ENCODE data around the gene NUP93.

NUP93 gene

GRCh38 chr16:56823081-56823733, 93.3 kb downstream of the NUP93 start:
- DNase-seq: no peak

DNA sequence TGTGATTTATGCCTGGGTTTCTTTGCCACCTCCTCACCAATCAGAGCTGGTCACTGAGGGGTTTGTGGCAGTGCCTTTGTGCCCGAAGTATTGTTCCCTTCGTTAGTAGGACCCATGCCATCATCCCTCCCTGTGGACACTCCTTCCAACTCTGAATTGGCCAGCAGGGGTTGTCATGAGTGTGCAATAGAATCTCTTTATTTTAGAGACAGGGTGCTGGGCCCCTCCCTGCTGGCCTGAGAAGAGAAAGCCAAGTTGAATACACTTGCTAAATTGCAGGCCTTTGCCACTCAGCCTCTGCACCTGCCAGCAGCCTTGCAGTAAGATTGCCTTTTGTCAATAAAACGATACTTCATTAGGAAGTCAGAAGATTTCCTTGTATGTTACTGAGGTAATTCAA, 94.4 kb downstream of the NUP93 start:
- no peak for DNase-seq

DNA sequence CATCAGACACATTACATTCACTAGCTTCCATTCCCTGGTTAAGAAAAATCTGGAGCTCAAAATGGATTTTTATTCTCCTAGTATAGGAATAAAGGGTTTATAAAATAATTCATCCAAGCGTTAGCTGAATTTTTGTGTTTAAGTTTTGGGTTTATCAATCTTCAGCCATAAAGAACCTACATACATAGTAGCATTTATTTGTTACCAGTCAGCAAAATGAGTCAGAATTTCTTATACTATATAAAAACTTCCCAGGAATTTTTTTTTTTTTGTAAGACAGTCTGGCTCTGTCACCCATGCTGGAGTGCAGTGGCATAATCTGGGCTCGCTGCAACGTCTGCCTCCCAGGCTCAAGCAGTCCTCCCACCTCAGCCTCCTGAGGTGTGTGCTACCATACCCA, 94.9 kb downstream of the NUP93 start:
- DNase-seq: no peak

GRCh38 chr16:56825826-56826225, 95.9 kb downstream of the NUP93 start:
- no peak for DNase-seq

GRCh38 chr16:56828647-56829046, 98.7 kb downstream of the NUP93 start:
- no peak for DNase-seq

DNA sequence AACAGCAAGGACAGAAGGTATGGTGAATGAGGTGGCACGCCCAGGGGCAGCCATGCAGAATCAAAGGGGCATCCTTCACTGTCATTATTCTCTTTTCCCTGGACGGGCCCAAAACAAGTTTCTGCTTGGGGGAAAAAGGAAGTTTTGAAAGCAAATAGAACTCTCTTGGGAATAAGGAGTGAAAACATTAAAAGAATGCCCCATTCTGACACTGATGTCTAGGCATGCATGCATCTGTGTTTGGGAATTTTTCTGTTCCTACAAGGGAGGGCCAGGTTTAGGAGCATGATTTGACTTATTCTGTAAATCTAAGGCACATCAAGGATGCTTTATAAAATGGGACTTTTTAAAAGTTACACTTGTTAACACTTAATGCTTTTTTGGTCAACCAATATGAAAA, 100.7 kb downstream of the NUP93 start:
- DNase-seq: no peak

GRCh38 chr16:56832768-56833167, 102.8 kb downstream of the NUP93 start:
- DNase-seq: no peak

GRCh38 chr16:56833243-56833970, 103.5 kb downstream of the NUP93 start:
- no peak for DNase-seq

DNA sequence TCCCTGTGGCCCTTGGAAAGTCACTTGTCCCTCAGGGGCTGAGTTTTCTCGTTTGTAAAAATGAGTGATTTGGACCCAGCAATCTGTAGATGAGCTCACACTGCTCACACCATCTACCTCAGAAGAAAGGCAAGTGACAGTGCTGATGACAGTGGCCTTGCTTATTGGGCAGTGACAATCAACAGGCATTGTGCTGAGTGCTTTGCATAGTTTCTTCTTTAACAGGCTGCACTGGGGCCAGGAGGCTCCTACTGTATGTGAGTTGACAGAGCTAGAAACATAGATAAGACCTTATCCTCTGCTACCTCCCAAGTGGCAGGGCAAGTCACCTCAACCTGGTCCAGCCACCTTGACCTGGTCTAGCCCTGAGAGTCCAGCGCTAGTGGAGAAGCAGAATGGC, 105.4 kb downstream of the NUP93 start:
- no peak for DNase-seq

- DNase-seq: no peak
Measured at GRCh38 chr16:56836410-56837230, 106.7 kb downstream of the NUP93 start.

GRCh38 chr16:56838622-56839337, 108.9 kb downstream of the NUP93 start:
- DNase-seq: no peak

DNA sequence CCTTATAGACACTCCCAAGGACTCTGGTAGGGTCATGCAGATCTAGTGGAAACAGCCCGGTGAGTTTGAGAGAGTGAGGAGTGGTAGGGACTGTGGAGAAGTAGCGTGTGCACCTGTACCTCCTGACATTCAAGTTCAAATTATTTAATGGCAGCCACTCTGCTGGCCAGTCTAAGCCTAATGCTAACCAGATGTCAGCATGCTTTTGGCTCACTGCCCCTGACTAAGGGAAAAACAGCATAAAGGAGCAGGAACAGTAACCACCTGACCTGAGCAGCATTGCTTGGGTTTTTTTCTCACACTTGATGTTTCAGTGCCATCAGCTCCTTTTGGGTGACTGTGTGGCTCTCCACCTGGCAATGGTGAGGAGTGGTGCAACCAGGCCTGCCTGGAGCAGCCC, 111.3 kb downstream of the NUP93 start:
- no peak for DNase-seq

DNA sequence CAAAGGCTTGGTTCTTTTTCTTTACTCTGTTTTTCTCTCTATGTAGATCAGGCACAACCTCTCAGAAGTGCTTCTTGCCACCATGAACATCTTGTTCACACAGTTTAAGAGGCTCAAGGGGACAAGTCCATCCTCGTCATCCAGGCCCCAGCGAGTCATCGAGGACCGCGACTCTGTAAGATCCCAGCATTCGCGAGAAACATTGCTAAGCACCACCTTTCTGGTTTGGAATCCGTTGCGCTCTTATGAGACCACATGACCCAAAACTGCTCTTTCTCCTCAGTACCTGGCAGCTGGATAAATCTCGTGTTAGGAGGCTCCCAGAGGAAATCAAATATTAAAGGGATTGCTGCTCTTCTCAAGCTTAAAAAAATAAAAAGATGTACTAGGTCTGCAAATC, 111.7 kb downstream of the NUP93 start:
- no peak for DNase-seq

DNA sequence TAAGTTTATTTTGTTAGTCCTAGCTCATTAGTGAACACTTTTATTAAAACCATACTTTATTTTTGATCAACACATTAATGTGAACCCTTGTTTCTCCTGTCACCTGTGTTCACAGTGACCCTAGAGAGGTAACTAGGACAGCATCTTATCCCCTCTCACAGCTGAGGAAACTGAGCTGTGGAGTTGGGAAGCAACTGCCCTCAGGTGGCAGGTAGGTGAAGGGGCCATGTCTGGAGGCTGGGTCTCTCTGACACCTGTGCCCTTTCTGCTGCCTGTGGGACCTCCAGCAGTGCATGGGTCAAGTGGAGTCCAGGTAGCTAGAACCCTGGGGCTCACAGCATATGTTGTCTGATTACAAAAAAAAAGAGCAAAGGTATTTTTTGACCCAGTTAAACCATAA, 112.2 kb downstream of the NUP93 start:
- no peak for DNase-seq

DNA sequence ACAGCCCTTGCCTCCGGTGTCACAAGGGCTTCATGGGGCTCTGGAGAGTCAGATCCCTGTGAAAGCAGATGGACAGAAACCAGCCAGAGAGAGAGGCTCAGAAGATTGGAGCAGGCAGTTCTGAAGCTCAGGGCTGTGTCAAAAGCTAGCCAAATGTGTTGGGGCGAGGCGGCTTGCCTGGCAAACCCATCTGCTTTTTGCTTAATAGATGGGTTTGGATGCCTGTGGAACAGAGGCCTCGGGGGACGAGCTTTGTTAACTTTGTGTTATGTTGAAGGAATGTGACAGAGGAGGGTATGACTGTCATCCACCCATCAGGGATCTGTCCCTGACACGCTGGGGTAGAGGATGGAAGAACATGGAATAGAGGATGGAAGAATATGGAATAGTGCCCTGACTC, 114.1 kb downstream of the NUP93 start:
- DNase-seq: no peak

GRCh38 chr16:56847173-56847910, 117.4 kb downstream of the NUP93 start:
- no peak for DNase-seq

DNA sequence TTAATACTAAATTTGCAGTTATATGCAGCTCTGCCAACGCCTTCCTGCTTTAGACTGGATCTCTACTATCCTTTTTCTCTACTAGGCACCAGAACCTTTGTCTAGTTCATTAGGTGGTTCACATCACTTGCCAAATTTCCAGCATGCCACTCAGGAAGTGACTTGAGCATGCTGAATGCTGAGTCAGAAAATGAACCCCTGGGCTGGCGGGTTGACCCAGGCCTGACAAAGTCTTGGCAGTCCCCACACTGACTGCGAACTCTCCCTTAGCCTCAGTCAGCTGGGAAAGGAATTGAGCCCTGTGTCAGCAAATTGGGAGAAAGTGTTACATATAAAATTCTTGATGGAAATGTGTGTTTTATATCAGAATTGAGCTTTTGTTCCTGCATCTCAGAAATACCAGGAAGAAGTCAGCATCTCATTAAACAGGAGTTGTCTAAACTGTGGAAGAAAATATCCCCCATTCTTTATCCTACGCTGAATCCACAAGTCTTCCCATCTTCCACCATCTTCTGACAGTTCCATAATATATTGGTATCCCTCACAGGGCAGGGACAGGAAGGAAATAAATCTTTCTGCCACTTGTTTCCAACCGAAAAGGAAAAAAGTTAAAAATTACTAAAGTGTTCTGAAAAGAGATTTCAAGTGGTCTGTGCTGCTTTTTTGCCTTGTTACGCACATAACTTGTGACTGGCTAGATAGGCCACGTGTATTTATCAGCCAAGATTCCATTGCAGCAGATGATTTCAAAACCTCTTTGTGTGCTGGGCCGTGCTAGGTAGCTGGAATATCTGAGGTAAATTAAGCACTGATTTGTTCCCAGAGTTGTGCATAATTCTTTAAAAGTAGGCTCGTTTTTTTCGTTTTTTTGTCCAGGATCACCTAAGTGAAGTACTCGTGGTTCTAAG, 118.4 kb downstream of the NUP93 start:
- peak in 1 of 2 experiments; percentile 25 for DNase-seq

GRCh38 chr16:56848955-56849689, 119.2 kb downstream of the NUP93 start:
- DNase-seq: no peak

DNA sequence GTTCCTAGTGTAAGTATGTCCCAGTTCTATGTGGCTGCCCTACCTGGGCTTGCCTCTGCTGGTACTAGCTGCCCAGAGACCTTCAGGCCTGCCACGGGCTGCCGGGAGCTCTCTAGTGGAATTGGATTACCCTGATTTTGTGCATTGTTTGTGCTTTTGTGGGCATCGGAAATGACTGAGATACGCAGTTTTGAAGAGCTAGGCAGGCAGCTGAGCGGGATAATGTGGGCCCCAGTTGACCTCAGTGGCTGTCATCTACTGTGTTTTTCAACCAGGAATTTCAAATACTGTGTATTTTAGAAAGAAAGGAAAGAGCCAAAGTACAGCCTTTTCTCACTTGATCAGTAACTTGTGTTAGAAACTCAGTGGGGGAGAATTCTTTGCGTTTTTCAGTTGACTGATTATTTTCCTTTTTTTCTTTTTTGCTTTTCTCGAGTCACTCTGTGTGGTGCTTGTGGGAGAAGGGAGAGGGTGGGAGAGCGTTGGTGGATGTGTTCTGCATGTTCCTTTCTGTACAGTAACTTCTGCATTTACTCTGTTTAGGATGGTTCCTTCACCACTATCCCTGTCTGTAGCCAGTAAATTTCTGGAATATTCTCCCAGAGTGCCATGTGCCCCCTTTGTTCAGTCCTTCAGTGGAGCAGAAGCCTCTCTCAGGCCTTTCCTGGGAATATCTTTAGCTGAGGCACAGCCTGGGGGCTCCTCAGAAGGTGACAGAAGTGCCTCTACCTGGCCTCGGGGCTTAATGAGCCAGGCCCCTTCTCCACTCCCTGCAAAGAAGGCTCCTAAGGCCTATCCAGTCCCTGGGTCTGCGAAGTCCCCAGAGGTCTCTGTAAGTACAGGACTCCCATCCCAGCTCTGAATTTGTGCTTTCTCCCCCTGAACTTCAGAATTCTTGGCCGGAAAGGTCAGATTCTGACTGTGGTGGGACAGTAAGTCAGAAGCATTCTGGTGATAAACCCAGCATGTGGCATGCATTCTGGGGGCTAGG, 120.1 kb downstream of the NUP93 start:
- no peak for DNase-seq
